Measurements from ENCODE around the gene ZNF592. TPM values are rescaled to one million over a fixed set of nuclear protein-coding genes. Genes with fewer than 3 reads are reported as not detected.

ZNF592 gene
- polyA plus RNA-seq, 2 of the 4 experiments (the other 2 are of a cell fraction): 12.4 to 13.9 TPM

DNA sequence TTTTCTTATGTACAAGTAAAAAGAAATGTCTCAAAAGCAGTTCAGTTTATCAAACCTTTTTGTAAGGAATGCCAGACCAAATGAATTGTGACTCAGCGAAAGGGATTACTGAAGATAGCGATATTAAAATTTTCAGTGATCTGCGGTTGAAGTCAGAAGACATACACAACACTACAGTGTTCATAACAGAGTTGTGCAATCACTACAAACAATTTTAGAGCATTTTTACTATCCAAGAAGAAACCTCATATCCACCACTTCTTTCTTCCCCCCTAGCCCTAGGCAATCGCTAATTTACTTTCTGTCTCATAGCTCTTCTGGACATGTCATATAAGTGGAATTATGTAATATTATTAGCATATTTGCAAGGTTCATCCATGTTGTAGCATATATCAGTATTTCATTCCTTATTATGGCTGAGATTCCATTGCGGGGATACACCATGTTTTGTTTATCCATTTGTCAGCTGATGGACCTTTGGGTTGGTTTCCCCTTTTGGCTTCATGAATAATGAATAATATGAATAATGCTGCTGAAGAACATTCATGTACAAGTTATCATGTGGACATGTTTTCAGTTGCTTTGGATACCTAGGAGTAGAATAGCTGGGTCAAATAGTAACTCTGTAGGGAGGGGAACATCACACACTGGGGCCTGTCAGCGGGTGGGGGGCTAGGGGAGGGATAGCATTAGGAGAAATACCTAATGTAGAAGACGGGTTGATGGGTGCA is 45.2 kb downstream of the ZNF592 start:
- ChIA-PET POLR2A (interaction anchor here (0.6 kb wide), 1 partner anchor 14 kb away, joined by 3 read pairs; no protein-coding TSS in a partner anchor), CTCF (no interaction called here)
- Histone ChIP-seq H3K9me3 (no peaks in the 10 kb centered on the region), H3K4me2 (no peak overlapping the region), H3K4me1 (no peaks in the 10 kb centered on the region), H3K27ac (no peak overlapping the region), H3K4me3 (no peak overlapping the region)
- DNase-seq (ENCODE audit: low read depth in 1 of 2, low spot score in 1 of 2) (no peak), ATAC-seq (no peak), FAIRE-seq (no peak)
- TF ChIP-seq GATA3 (IDR thresholded peaks at IDR 0.05; ENCODE audit: borderline replicate concordance) (no peak), BHLHE40 (IDR thresholded peaks at IDR 0.05; ENCODE audit: low read depth, low read length) (no peak), MAFK (IDR thresholded peaks at IDR 0.05; ENCODE audit: partially characterized antibody) (no peak), TFCP2L1 (CRISPR knock-in tag; IDR thresholded peaks at IDR 0.05) (no peak), JUNB (IDR thresholded peaks at IDR 0.05) (no peak), SREBF2 (IDR thresholded peaks at IDR 0.05) (no peak), ZSCAN20 (CRISPR knock-in tag; IDR thresholded peaks at IDR 0.05) (no peak), KDM5A (IDR thresholded peaks at IDR 0.05) (no peak), ZNF302 (CRISPR knock-in tag; IDR thresholded peaks at IDR 0.05) (no peak), RAD21 (conservative IDR thresholded peaks at IDR 0.05 in 1 of 2, IDR thresholded peaks at IDR 0.05 in 1 of 2) (no peak), RARB (CRISPR knock-in tag; IDR thresholded peaks at IDR 0.05) (no peak)
- TF ChIP-seq, protein P1, sequence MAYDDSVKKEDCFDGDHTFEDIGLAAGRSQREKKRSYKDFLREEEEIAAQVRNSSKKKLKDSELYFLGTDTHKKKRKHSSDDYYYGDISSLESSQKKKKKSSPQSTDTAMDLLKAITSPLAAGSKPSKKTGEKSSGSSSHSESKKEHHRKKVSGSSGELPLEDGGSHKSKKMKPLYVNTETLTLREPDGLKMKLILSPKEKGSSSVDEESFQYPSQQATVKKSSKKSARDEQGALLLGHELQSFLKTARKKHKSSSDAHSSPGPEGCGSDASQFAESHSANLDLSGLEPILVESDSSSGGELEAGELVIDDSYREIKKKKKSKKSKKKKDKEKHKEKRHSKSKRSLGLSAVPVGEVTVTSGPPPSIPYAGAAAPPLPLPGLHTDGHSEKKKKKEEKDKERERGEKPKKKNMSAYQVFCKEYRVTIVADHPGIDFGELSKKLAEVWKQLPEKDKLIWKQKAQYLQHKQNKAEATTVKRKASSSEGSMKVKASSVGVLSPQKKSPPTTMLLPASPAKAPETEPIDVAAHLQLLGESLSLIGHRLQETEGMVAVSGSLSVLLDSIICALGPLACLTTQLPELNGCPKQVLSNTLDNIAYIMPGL (CRISPR knock-in tag; IDR thresholded peaks at IDR 0.05; ENCODE audit: borderline replicate concordance): no peak
- TF ChIP-seq, protein P2, sequence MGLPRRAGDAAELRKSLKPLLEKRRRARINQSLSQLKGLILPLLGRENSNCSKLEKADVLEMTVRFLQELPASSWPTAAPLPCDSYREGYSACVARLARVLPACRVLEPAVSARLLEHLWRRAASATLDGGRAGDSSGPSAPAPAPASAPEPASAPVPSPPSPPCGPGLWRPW (IDR thresholded peaks at IDR 0.05): no peak
- TF ChIP-seq, protein P3, sequence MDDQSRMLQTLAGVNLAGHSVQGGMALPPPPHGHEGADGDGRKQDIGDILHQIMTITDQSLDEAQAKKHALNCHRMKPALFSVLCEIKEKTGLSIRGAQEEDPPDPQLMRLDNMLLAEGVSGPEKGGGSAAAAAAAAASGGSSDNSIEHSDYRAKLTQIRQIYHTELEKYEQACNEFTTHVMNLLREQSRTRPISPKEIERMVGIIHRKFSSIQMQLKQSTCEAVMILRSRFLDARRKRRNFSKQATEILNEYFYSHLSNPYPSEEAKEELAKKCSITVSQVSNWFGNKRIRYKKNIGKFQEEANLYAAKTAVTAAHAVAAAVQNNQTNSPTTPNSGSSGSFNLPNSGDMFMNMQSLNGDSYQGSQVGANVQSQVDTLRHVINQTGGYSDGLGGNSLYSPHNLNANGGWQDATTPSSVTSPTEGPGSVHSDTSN (IDR thresholded peaks at IDR 0.05): no peak
- TF ChIP-seq, protein P4, sequence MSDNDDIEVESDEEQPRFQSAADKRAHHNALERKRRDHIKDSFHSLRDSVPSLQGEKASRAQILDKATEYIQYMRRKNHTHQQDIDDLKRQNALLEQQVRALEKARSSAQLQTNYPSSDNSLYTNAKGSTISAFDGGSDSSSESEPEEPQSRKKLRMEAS (IDR thresholded peaks at IDR 0.05): no peak
- TF ChIP-seq, protein P5, sequence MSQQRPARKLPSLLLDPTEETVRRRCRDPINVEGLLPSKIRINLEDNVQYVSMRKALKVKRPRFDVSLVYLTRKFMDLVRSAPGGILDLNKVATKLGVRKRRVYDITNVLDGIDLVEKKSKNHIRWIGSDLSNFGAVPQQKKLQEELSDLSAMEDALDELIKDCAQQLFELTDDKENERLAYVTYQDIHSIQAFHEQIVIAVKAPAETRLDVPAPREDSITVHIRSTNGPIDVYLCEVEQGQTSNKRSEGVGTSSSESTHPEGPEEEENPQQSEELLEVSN (IDR thresholded peaks at IDR 0.05; ENCODE audit: borderline replicate concordance, low read depth): no peak
- TF ChIP-seq, protein P6, sequence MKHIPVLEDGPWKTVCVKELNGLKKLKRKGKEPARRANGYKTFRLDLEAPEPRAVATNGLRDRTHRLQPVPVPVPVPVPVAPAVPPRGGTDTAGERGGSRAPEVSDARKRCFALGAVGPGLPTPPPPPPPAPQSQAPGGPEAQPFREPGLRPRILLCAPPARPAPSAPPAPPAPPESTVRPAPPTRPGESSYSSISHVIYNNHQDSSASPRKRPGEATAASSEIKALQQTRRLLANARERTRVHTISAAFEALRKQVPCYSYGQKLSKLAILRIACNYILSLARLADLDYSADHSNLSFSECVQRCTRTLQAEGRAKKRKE (CRISPR knock-in tag; IDR thresholded peaks at IDR 0.05; ENCODE audit: low read depth): no peak
- 95% methylated on average over 7 of the region's 7 CpGs for WGBS (ENCODE audit: missing lambda C conversion rate)

DNA sequence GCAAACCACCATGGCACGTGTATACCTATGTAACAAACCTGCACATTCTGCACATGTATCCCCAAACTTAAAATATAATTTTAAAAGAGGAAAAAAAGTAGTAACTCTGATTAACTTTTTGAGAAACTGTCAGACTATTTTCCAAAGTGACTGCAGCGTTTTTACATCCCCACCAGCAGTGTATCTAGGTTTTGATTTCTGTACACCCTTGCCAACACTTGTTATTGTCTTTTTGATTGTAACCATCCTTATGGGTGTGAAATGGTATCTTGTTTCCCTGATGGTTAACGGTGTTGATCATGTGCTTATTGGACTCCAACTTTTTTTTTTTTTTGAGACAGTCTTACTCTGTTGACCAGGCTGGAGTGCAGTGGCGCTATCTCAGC is 45.8 kb downstream of the ZNF592 start:
- POLR2A ChIA-PET: no interaction called here
- CTCF ChIA-PET: interaction anchor here (0.6 kb wide), 1 partner anchor 222 kb away, joined by 3 read pairs; no protein-coding TSS in a partner anchor
- 93% methylated on average over 4 of the region's 4 CpGs for WGBS (ENCODE audit: missing lambda C conversion rate)
- Histone ChIP-seq H3K4me3 (no peak overlapping the region), H3K4me1 (no peaks in the 10 kb centered on the region), H3K4me2 (no peak overlapping the region), H3K9me3 (no peaks in the 10 kb centered on the region), H3K27ac (no peak overlapping the region)
- FAIRE-seq: no peak
- ATAC-seq: no peak
- DNase-seq (ENCODE audit: low read depth in 1 of 2, low spot score in 1 of 2): no peak
- TF ChIP-seq CBX2 (IDR thresholded peaks at IDR 0.05; ENCODE audit: borderline replicate concordance, low read depth) (no peak), CEBPB (IDR thresholded peaks at IDR 0.05) (no peak), HDAC2 (IDR thresholded peaks at IDR 0.05) (no peak), HOXB5 (CRISPR knock-in tag; IDR thresholded peaks at IDR 0.05) (no peak), HOXB13 (CRISPR knock-in tag; IDR thresholded peaks at IDR 0.05; ENCODE audit: low read depth) (no peak), ZNF302 (CRISPR knock-in tag; IDR thresholded peaks at IDR 0.05) (no peak), RCOR1 (IDR thresholded peaks at IDR 0.05; ENCODE audit: low read depth, low read length) (no peak), PHF8 (IDR thresholded peaks at IDR 0.05; ENCODE audit: borderline replicate concordance, low read depth) (no peak), NPAS2 (CRISPR knock-in tag; IDR thresholded peaks at IDR 0.05; ENCODE audit: borderline replicate concordance) (no peak), HEYL (CRISPR knock-in tag; IDR thresholded peaks at IDR 0.05) (no peak), CBX8 (IDR thresholded peaks at IDR 0.05) (no peak), ZSCAN20 (CRISPR knock-in tag; IDR thresholded peaks at IDR 0.05) (no peak), NR3C1 (IDR thresholded peaks at IDR 0.05) (no peak), FOSL2 (IDR thresholded peaks at IDR 0.05) (no peak), FOSL2 (CRISPR knock-in tag; IDR thresholded peaks at IDR 0.05) (no peak), MAFK (IDR thresholded peaks at IDR 0.05; ENCODE audit: partially characterized antibody) (no peak)
- TF ChIP-seq, protein P7, sequence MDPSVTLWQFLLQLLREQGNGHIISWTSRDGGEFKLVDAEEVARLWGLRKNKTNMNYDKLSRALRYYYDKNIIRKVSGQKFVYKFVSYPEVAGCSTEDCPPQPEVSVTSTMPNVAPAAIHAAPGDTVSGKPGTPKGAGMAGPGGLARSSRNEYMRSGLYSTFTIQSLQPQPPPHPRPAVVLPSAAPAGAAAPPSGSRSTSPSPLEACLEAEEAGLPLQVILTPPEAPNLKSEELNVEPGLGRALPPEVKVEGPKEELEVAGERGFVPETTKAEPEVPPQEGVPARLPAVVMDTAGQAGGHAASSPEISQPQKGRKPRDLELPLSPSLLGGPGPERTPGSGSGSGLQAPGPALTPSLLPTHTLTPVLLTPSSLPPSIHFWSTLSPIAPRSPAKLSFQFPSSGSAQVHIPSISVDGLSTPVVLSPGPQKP (IDR thresholded peaks at IDR 0.05; ENCODE audit: low read depth, low read length): no peak
- TF ChIP-seq, protein P1 (CRISPR knock-in tag; IDR thresholded peaks at IDR 0.05; ENCODE audit: borderline replicate concordance): no peak
